ENCODE results near the gene UROC1.

- TF ChIP-seq GATA2 (IDR thresholded peaks at IDR 0.05; ENCODE audit: low read depth, low read length) (no peak), GATA3 (IDR thresholded peaks at IDR 0.05; ENCODE audit: low read depth, low read length) (no peak)
Observed at GRCh38 chr3:126459763-126460127, 57.8 kb downstream of the UROC1 start.
